Left lung (tissue), 10 donors: ENCODE results near the gene DISP3. TPM values are rescaled to one million over a fixed set of nuclear protein-coding genes. Genes with fewer than 3 reads are reported as not detected.

Experiments
- ATAC-seq: fragments of 200-7000 bp; cut with Tn5 transposase; one replicate; pipeline ENCODE4 v1.9.1; 2020; ENCODE audit warnings: moderate library complexity
- DNase-seq, 4 donors: peaks; one replicate each; pipeline ENCODE4 v3.0.0-alpha.2; 2013 to 2020
- H3K27ac ChIP-seq, 2 donors: fragments of 200-600 bp; sonication (generic) in 1 of 2; one replicate each; pipeline versions ENCODE4 v1.5.0 to v1.8.0; 2020 to 2021
- H3K27me3 ChIP-seq, 2 donors: fragments of 200-600 bp; sonication (generic) in 1 of 2; one replicate each; pipeline versions ENCODE4 v1.5.0 to v1.8.0; 2020 to 2021
- H3K36me3 ChIP-seq, 2 donors: fragments of 200-600 bp; sonication (generic) in 1 of 2; one replicate each; pipeline versions ENCODE4 v1.5.0 to v1.8.0; 2020 to 2021
- H3K4me1 ChIP-seq, 2 donors: fragments of 200-600 bp; one replicate each; pipeline ENCODE4 v1.8.0; 2021
- H3K4me3 ChIP-seq, 2 donors: fragments of 200-600 bp; sonication (generic) in 1 of 2; one replicate each; pipeline versions ENCODE4 v1.5.0 to v1.8.0; 2020 to 2021; ENCODE audit warnings: mild to moderate bottlenecking in 1 of 2
- H3K9me3 ChIP-seq, 2 donors: fragments of 200-600 bp; sonication (generic) in 1 of 2; one replicate each; pipeline versions ENCODE4 v1.5.0 to v1.8.0; 2020 to 2021
- intact Hi-C, 2 donors: fragments of 100-400 bp; cut with DNase I; formaldehyde crosslinking; loops; one replicate each; pipeline versions ENCODE4 v1.11.2 to v1.14.2; 2022
- polyA plus RNA-seq, 6 donors: library from polyadenylated mRNA; unstranded; fragments of 120-200 nt; gene quantifications; one replicate each; pipeline ENCODE4 v1.2.1, GENCODE V29; 2013; ENCODE audit not compliant: insufficient read length in 6 of 6
- total RNA-seq, 2 donors: library from RNA; stranded (reverse); fragmentation: NEBNext Ultra II Directional; extraction: Animal tissue kit (Norgen Biotek cat#: 25700); gene quantifications; one replicate each; pipeline ENCODE4 v1.2.1, GENCODE V29; 2021
- TF ChIP-seq, protein P1 (sequence below), 2 donors: fragments of 200-600 bp; sonication (generic) in 1 of 2; IDR thresholded peaks; one replicate each; pipeline versions ENCODE4 v1.5.0 to v1.8.0; 2021; ENCODE audit warnings: antibody characterized with exemption in 2 of 2
- donor health status: DM: no; HTN: yes; CAD: no.
- donor health status: DM: no; HTN: no; CAD: no.

DISP3 gene
- total and polyA plus RNA-seq, 8 donors: 0.05 to 0.98 (median 0.53) TPM

GRCh38 chr1:11472741-11473140, 6.2 kb upstream of the DISP3 start:
- H3K36me3 ChIP-seq: no peaks in the 10 kb centered on the region
- ATAC-seq (no peak), DNase-seq (no peak)
- peaks cover 2 to 52% of the 10 kb centered on the region in 2 donors for H3K27me3 ChIP-seq
- TF ChIP-seq, protein P1, sequence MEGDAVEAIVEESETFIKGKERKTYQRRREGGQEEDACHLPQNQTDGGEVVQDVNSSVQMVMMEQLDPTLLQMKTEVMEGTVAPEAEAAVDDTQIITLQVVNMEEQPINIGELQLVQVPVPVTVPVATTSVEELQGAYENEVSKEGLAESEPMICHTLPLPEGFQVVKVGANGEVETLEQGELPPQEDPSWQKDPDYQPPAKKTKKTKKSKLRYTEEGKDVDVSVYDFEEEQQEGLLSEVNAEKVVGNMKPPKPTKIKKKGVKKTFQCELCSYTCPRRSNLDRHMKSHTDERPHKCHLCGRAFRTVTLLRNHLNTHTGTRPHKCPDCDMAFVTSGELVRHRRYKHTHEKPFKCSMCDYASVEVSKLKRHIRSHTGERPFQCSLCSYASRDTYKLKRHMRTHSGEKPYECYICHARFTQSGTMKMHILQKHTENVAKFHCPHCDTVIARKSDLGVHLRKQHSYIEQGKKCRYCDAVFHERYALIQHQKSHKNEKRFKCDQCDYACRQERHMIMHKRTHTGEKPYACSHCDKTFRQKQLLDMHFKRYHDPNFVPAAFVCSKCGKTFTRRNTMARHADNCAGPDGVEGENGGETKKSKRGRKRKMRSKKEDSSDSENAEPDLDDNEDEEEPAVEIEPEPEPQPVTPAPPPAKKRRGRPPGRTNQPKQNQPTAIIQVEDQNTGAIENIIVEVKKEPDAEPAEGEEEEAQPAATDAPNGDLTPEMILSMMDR (IDR thresholded peaks at IDR 0.05): no peak
- H3K4me1 ChIP-seq: no peaks in the 10 kb centered on the region
- H3K27ac ChIP-seq: no peak overlapping the region
- intact Hi-C loops: no loop called here
- H3K4me3 ChIP-seq: no peak overlapping the region
- H3K9me3 ChIP-seq: no peaks in the 10 kb centered on the region

- intact Hi-C loops: no loop called here
- ATAC-seq (no peak), DNase-seq (peak in 1 of 4 donors; percentile 40)
- no peak overlapping the region for H3K4me3 ChIP-seq
- H3K27ac ChIP-seq: no peak overlapping the region
- H3K36me3 ChIP-seq: no peaks in the 10 kb centered on the region
- H3K4me1 ChIP-seq: peaks cover 0 to 3% of the 10 kb centered on the region in 2 donors
- TF ChIP-seq, protein P1 (IDR thresholded peaks at IDR 0.05): no peak
- H3K27me3 ChIP-seq: peaks cover 9 to 60% of the 10 kb centered on the region in 2 donors
- no peaks in the 10 kb centered on the region for H3K9me3 ChIP-seq
These were observed 5.4 kb upstream of the DISP3 start for GRCh38 chr1:11473491-11474034.

- Histone ChIP-seq H3K4me1 (peaks cover 0 to 16% of the 10 kb centered on the region in 2 donors), H3K36me3 (no peaks in the 10 kb centered on the region), H3K27ac (no peak overlapping the region), H3K27me3 (peaks cover 20 to 68% of the 10 kb centered on the region in 2 donors), H3K9me3 (no peaks in the 10 kb centered on the region), H3K4me3 (no peak overlapping the region)
- DNase-seq: no peak
- ATAC-seq: no peak
- intact Hi-C loops: no loop called here
- TF ChIP-seq, protein P1 (IDR thresholded peaks at IDR 0.05): no peak
These were observed 4.1 kb upstream of the DISP3 start for GRCh38 chr1:11474826-11475225.

DNA sequence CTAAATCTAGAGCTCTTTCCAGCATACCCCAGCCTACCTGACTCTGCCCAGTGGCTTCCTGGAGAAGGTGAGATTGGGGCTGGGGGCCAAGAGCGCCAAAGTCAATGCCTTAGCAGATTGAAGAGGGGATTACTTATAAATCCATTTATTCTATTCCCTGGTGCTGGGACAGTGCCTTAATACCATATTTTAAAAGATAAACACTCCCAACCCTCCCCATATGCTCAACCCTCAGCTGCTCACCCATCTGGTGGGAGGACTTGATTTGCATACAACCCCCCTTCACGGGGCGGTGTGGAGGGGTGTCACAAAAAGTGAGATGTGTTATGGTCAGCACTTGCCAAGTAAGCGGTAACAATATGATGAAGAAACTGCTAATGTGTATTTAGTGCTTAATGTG, 3.2 kb upstream of the DISP3 start:
- Histone ChIP-seq H3K4me1 (peaks cover 0 to 16% of the 10 kb centered on the region in 2 donors), H3K9me3 (no peaks in the 10 kb centered on the region), H3K4me3 (no peak overlapping the region), H3K27me3 (peaks cover 26 to 77% of the 10 kb centered on the region in 2 donors), H3K36me3 (no peaks in the 10 kb centered on the region), H3K27ac (no peak overlapping the region)
- ATAC-seq (no peak), DNase-seq (no peak)
- intact Hi-C loops: no loop called here
- TF ChIP-seq, protein P1 (IDR thresholded peaks at IDR 0.05): no peak

GRCh38 chr1:11479375-11479979, 522 bp downstream of the DISP3 start:
- H3K4me1 ChIP-seq: peaks cover 0 to 16% of the 10 kb centered on the region in 2 donors
- H3K27me3 ChIP-seq: peaks cover 31 to 100% of the 10 kb centered on the region in 2 donors
- no peaks in the 10 kb centered on the region for H3K36me3 ChIP-seq
- no peak for DNase-seq
- TF ChIP-seq, protein P1 (IDR thresholded peaks at IDR 0.05): no peak
- ATAC-seq: no peak
- intact Hi-C loops: no loop called here
- H3K4me3 ChIP-seq: peak overlapping the region; percentile 17 to 49
- no peaks in the 10 kb centered on the region for H3K9me3 ChIP-seq
- H3K27ac ChIP-seq: no peak overlapping the region
